Measurements from ENCODE around the gene SCO1.
"Not testable (repeated sequence)": the region's sequence is repeated elsewhere in the genome, so short reads cannot be mapped to it uniquely, and the experiment has no call there.

The SCO1 gene

DNA sequence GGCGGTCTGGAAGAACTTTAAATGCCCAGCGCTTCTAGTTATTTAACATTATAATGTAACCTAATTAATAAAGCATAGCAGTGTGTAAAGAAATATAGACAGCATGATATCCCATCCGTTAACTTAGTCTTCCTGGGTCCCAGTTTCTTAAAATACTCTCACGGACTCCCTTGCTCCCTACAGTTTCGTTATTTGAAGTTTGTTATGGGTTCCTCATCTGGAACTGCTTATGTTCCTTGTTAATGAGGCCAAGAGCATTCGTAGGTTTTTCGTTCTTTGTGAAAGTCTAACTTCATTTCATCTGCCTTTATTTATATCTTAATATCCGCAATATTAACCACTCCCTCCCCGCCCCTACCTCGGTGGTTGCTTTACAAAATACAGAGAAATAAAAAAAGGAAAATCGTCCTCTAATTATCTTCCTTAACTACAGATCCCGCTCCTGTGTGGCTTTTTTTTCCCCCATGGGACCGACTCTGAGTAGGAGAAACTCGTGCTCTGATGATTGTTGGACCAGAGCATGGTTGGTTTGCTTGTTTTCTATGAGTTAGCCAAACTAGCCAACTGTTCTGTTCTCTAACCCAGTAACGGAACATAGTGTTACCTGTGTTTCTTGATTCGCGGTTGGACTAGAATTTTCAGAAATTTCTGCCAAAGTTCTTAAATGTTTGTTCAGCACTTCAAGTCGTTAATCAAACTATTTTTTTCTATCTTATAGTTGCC is 924 bp upstream of the SCO1 start:
- DNase-seq (ENCODE audit: insufficient read length, low spot score) (no peak), FAIRE-seq (no peak)
- TF ChIP-seq CTCF (IDR thresholded peaks at IDR 0.05; ENCODE audit: insufficient read depth, missing control alignments) = no peak

- not testable (repeated sequence) for DNase-seq (ENCODE audit: insufficient read length, low spot score); FAIRE-seq
Measured at GRCh38 chr17:10695875-10696407, 1.4 kb downstream of the SCO1 start.

- DNase-seq (ENCODE audit: insufficient read length, low spot score) (no peak), FAIRE-seq (no peak)
- no peak for TF ChIP-seq CTCF (IDR thresholded peaks at IDR 0.05; ENCODE audit: insufficient read depth, missing control alignments)
Measured at GRCh38 chr17:10687499-10687898, 9.8 kb downstream of the SCO1 start.

DNA sequence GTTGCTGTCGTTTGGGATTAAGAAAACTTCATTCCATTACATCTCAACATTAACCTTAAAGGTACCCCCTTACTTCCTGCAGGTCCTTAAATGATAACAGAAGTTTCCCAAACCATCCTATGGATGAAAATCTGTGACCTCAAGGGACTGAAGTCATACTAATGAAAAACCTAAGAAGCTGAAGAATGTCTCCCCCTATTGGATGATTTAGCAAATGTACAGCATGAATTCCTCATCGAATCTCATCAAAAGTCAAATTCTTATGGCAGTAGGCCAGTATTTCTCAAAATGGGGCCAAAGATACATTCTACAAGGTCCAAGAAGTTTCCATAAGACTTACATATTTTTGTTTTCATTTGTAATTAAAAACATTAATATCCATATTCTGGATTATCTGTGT is 13.5 kb downstream of the SCO1 start:
- peak; percentile 29 for TF ChIP-seq CTCF (IDR thresholded peaks at IDR 0.05; ENCODE audit: insufficient read depth, missing control alignments)
- FAIRE-seq = peak; percentile 48
- DNase-seq (ENCODE audit: insufficient read length, low spot score) = no peak

DNA sequence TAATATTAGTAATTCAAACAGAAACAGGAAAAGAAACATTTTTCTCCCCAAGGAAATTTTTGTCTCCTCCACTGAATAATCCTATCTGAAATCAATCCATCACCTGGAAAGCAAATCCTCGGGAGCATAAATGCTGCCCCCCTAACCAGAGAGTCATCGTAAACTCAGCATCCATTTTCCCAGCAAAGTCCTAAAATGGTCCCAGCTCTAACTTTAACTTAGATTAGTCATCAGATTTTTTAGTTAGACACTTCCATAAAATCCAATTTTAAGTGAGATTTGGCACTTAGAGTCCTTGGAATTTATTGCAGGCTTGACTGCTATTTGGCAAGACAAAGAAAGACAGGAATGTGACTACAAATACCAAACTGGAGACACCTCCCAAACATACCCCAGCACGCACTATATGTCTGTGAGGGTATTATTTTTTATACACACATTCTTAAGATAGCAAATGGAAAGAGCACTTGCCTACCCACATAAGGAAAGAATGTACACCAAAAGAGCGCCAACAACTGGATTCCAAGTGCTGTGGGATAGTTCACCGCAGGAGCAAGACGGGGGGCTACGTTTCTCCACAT is 15.4 kb downstream of the SCO1 start:
- DNase-seq (ENCODE audit: insufficient read length, low spot score) (no peak), FAIRE-seq (no peak)

DNA sequence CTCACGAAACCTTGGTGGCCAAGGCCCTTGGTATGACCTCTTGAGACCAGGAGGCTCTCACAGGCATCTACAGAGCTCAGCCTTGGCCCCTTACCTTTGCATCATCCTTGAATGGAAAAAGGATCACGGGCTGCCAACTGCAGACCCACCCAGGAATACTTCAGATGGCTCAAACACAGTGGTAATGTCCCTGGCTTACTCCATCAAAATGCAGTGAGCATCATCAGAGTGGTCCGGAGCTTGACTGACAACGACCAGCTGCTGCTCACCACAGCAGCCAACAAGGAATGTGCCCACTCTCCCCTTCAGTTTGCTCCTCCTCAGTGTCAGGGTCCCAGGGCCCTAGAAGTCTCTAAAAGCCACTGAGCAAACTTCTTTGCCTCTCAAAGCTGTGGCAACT is 22.6 kb downstream of the SCO1 start:
- TF ChIP-seq CTCF (IDR thresholded peaks at IDR 0.05; ENCODE audit: insufficient read depth, missing control alignments) = no peak
- DNase-seq (ENCODE audit: insufficient read length, low spot score) (no peak), FAIRE-seq (no peak)

More for the DNA sequence above, 15.4 kb downstream of the SCO1 start:
- TF ChIP-seq CTCF (IDR thresholded peaks at IDR 0.05; ENCODE audit: insufficient read depth, missing control alignments) = no peak

DNA sequence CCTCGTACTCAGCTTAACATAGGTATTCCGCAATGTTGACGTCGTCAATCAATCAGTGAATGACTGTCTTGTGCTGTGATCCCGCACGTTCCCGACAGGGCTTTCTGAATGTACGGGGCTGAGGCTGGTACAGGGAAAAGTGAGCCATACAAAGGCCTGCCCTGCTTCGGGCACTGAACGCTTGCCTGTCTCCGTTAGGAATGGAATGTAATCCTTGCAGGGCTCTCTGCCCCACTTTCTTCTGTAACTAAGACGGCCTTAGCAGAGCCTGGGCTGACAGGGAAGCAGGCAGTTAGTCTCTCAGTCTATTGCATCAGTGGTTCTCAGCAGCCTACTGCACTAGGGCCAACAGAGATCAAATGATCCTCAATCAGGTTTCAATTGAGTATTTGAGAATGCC is 24.0 kb downstream of the SCO1 start:
- DNase-seq (ENCODE audit: insufficient read length, low spot score) (no peak), FAIRE-seq (no peak)
- TF ChIP-seq CTCF (IDR thresholded peaks at IDR 0.05; ENCODE audit: insufficient read depth, missing control alignments) = no peak

Data from D721Med (cell line).